B cell (primary cell): ENCODE results near the gene ZNF296.

ENCODE experiments used
- CTCF ChIP-seq: fragments of 200-600 bp; IDR thresholded peaks from one replicate; pipeline ENCODE4 v1.8.0; 2022; ENCODE audit warnings: antibody characterized with exemption, mild to moderate bottlenecking
- EZH2 ChIP-seq: IDR thresholded peaks from 2 replicates; pipeline ENCODE4 v1.6.1; 2012; ENCODE audit warnings: borderline replicate concordance, low read depth, mild to moderate bottlenecking, moderate library complexity, low read length; ENCODE audit not compliant: insufficient read depth, poor library complexity, severe bottlenecking

- no peak for TF ChIP-seq EZH2
- TF ChIP-seq CTCF = no peak
Observed at GRCh38 chr19:45125360-45125759, 49.1 kb upstream of the ZNF296 start.
